Ovary (tissue), 9 donors: ENCODE results near the gene ATXN10. TPM values are rescaled to one million over a fixed set of nuclear protein-coding genes. Genes with fewer than 3 reads are reported as not detected.
A peak's percentile ranks its signal among the peaks of the same experiment; 100 is the strongest.

Source experiments
- DNase-seq, 5 donors: peaks; one replicate each; pipeline ENCODE4 v3.0.0-alpha.2; 2019 to 2020
- H3K27ac ChIP-seq, 2 donors: fragments of 200-600 bp; one replicate each; pipeline versions ENCODE4 v1.5.1 to v1.8.0; 2019 to 2022
- H3K27me3 ChIP-seq: fragments of 200-600 bp; one replicate; pipeline ENCODE4 v1.8.0; 2022
- H3K36me3 ChIP-seq: fragments of 200-600 bp; sonication (generic); one replicate; pipeline ENCODE4 v1.5.1; 2019
- H3K4me1 ChIP-seq: one replicate; pipeline ENCODE4 v1.8.1; 2013; ENCODE audit warnings: mild to moderate bottlenecking, moderate library complexity; ENCODE audit not compliant: insufficient read depth
- H3K4me3 ChIP-seq: fragments of 200-600 bp; sonication (generic); one replicate; pipeline ENCODE4 v1.5.1; 2017
- H3K9me3 ChIP-seq, 2 donors: fragments of 200-600 bp in 1 of 2; sonication (generic) in 1 of 2; one replicate each; pipeline versions ENCODE4 v1.5.1 to v1.8.1; 2013 to 2019; ENCODE audit warnings: mild to moderate bottlenecking in 1 of 2, moderate library complexity in 1 of 2
- CTCF ChIP-seq, 3 donors: fragments of 450-650 bp in 2 of 3; fragments of 200-600 bp in 1 of 3; IDR thresholded peaks; one replicate each; pipeline versions ENCODE4 v1.5.1 to v1.8.0; 2016 to 2022; ENCODE audit warnings: antibody characterized with exemption in 3 of 3, mild to moderate bottlenecking in 1 of 3
- EP300 ChIP-seq: sonication (generic); formaldehyde crosslinking; IDR thresholded peaks from one replicate; pipeline ENCODE4 v1.6.1; 2017; ENCODE audit warnings: antibody characterized with exemption
- POLR2A ChIP-seq: fragments of 450-650 bp; IDR thresholded peaks from one replicate; pipeline ENCODE4 v1.6.1; 2017; ENCODE audit warnings: antibody characterized with exemption, mild to moderate bottlenecking, moderate library complexity
- WGBS, 3 donors: extraction: QIAGEN DNeasy Blood & Tissue Kit in 1 of 3; methylation state at CpG; one replicate each; pipeline versions ENCODE4 v1.1.5 to v1.1.7; 2013 to 2017; 5-methylcytosine and 5-hydroxymethylcytosine counted together
- intact Hi-C, 4 donors: fragments of 100-400 bp; cut with DNase I; formaldehyde crosslinking; loops; one replicate each; pipeline versions ENCODE4 v1.11.0 to v1.15.1; 2022 to 2023
- polyA plus RNA-seq, 2 donors: library from polyadenylated mRNA; stranded (reverse); fragments of 200-250 nt in 1 of 2; fragments of 350-450 nt in 1 of 2; fragmentation: Illumina TruSeq in 1 of 2; extraction: RNeasy Lipid Tissue Mini Kit (QIAGEN cat#74804) in 1 of 2; gene quantifications; one replicate each; pipeline ENCODE4 v1.2.3, GENCODE V29; 2013 to 2014
- total RNA-seq, 7 donors: library from RNA; depleted of rRNA in 2 of 7; stranded (reverse); fragments of >200 nt in 2 of 7; fragmentation: NEBNext Ultra II Directional in 3 of 7; extraction: Animal tissue kit (Norgen Biotek cat#: 25700) in 3 of 7; gene quantifications; one replicate each; pipeline versions ENCODE4 v1.1.0 to v1.2.4, GENCODE V29; 2016 to 2023
- donor health status: DM: no; HTN: no; CAD: no; lungs with moderate emphysema.
- donor health status: DM: no; HTN: no; CAD: no.
- donor health status: Bipolar disorder and iron deficiency.
- donor health status: DM: yes; HTN: yes; CAD: no.
- donor health status: DM: no; HTN: no; CAD: no.
- donor health status: DM: yes; HTN: yes; CAD: no.

ATXN10 gene
- total and polyA plus RNA-seq, 9 donors, result 77.4 to 241 (median 175) TPM

DNA sequence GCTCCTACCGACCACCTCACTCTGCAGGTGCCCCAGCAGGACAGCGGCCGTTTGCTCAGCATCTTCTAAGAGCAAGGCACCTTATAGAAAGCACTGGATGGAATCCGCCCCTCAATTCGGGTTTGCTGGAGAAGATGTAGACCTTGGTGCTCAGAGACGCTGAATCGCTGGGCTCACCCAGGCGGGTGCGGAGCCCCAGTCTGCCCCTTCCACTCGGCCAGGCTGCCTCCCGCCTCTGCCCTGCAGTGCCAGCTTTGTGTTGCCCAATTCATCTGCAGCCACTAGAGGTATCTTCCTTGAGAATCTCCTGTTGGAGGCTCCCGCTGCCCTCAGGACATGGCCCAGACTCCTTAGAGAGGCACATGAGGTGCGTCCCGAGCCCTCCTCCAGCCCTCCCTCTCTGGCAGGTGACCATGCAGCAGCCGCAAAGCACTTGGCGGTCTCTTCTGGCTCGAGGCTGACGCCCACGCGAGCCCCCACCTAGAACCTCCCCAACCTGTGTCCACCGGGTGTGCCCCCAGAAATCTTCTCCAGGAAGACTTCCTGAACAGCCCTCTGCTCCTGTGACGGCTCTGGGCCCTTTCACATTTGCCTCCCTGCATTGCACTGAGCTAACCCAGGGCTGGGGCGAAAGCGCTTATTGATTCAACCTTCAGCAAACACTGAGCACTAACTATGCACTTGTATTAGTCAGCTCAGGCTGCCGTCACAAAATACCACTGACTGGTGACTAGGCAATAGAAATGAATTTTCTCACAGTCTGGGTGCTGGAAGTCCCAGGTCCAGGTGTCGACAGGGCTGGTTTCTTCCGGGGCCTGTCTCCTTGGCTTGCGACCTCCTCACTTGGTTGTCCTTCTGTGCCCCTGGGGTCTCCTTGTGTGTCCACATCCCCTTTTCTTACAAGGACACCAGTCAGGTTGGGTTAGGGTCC is 187.9 kb downstream of the ATXN10 start:
- Histone ChIP-seq H3K4me1 (peaks cover 3% of the 10 kb centered on the region), H3K27me3 (no peaks in the 10 kb centered on the region), H3K27ac (no peak overlapping the region), H3K36me3 (no peaks in the 10 kb centered on the region), H3K9me3 (no peaks in the 10 kb centered on the region), H3K4me3 (no peak overlapping the region)
- TF ChIP-seq CTCF (IDR thresholded peaks at IDR 0.05), result no peak
- no peak for TF ChIP-seq POLR2A
- TF ChIP-seq EP300, result no peak
- intact Hi-C loops, result loop anchor here in 2 of 4 donors (10.0 kb wide), 2 partner anchors 215 to 825 kb away; no protein-coding TSS in a partner anchor
- no peak for DNase-seq
- whole genome bisulfite sequencing, 3 donors, result 91 to 92% (median 92%) methylated on average over 28 of the region's 28 CpGs

GRCh38 chr22:45860201-45860600 is 188.6 kb downstream of the ATXN10 start:
- no peak for TF ChIP-seq EP300
- no peak for TF ChIP-seq CTCF (IDR thresholded peaks at IDR 0.05)
- no peak for TF ChIP-seq POLR2A
- Histone ChIP-seq H3K27ac (no peak overlapping the region), H3K4me1 (peaks cover 5% of the 10 kb centered on the region), H3K9me3 (no peaks in the 10 kb centered on the region), H3K36me3 (no peaks in the 10 kb centered on the region), H3K4me3 (no peak overlapping the region), H3K27me3 (no peaks in the 10 kb centered on the region)
- 93 to 96% (median 95%) methylated on average over 18 of the region's 18 CpGs for WGBS, 3 donors
- intact Hi-C loops, result loop anchor here in 2 of 4 donors (10.0 kb wide), 2 partner anchors 215 to 825 kb away; no protein-coding TSS in a partner anchor
- DNase-seq, result no peak

GRCh38 chr22:45861259-45861658 is 189.6 kb downstream of the ATXN10 start:
- Histone ChIP-seq H3K4me1 (peaks cover 5% of the 10 kb centered on the region), H3K9me3 (no peaks in the 10 kb centered on the region), H3K27me3 (no peaks in the 10 kb centered on the region), H3K36me3 (no peaks in the 10 kb centered on the region), H3K27ac (no peak overlapping the region), H3K4me3 (no peak overlapping the region)
- no peak for DNase-seq
- no peak for TF ChIP-seq EP300
- no peak for TF ChIP-seq POLR2A
- no peak for TF ChIP-seq CTCF (IDR thresholded peaks at IDR 0.05)
- WGBS, 3 donors, result 76 to 83% (median 79%) methylated on average over 8 of the region's 8 CpGs
- intact Hi-C loops, result loop anchor here in 2 of 4 donors (10.0 kb wide), 2 partner anchors 216 to 826 kb away; no protein-coding TSS in a partner anchor

DNA sequence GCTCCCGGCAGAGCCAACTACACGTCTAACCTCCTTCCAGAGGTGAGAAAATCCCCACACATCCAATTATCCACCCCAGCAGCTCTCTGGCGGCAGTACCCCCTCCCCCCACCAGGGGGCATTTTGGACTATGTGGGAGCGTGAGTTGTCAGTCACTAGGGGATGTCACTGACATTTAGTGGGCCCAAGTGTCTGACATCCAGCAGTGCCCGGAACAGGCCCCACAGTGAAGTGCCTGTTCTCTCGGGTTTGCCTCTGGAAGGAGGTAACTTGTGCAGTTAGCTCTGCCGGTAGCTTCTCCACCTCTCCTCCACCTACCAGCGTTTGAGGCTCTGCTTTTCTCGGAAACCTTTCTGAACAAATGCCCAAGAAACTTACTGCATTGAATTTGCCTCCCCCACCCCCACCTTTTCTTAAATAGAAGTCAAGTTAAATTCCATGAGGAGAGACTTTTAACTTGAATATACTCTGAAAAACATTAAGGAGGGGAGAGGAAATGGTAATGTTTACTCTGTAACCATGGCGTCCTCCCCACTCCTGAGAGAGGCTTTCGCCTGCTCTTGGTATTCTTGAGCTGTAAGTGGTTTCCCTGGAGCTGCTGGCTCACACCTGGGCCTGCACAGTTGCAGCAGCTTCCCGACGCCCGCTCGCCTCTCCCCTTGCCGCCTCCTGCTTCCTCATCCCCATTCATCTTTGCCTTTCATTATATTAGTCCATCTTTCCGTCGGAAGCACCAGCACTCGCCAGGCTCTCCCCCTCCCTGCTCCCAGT is 192.5 kb downstream of the ATXN10 start:
- no peaks in the 10 kb centered on the region for H3K9me3 ChIP-seq
- H3K36me3 ChIP-seq, result no peaks in the 10 kb centered on the region
- WGBS, 3 donors, result 8 to 14% (median 8%) methylated on average over 19 of the region's 19 CpGs
- peaks cover 14% of the 10 kb centered on the region for H3K4me1 ChIP-seq
- H3K27me3 ChIP-seq, result no peaks in the 10 kb centered on the region
- peak in 2 of 3 donors; percentile 33 to 44 for TF ChIP-seq CTCF (IDR thresholded peaks at IDR 0.05)
- no peak for TF ChIP-seq EP300
- intact Hi-C loops, result loop anchor here in 2 of 4 donors (10.0 kb wide), 2 partner anchors 219 to 829 kb away; no protein-coding TSS in a partner anchor
- H3K27ac ChIP-seq, result no peak overlapping the region
- peak in 2 of 5 donors; percentile 44 to 60 for DNase-seq
- H3K4me3 ChIP-seq, result no peak overlapping the region
